ENCODE results near the gene NTM. TPM values are rescaled to one million over a fixed set of nuclear protein-coding genes. Genes with fewer than 3 reads are reported as not detected.

NTM gene
- polyA plus RNA-seq, 1 donor from 2014 or later: 39.4 TPM

DNA sequence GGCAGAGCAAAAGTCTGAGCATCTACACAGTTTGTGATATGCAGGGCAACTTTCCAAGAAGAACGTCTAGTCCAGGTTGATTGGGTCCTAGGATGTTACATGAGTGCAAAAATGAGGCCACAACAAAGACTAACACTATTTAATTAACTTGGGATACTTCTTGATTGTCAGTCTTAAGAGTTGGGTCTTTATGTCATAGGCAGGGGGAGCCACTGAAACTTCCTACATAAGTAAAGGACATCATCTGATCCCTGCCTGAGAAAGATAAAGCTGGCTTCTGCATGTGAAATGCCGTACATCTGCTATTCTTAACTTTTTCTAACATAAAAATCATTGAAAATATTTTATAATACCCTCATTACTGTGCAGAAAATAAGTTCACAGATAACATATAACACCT, 525.5 kb downstream of the NTM start:
- H4K20me1 ChIP-seq (ENCODE audit: insufficient read depth): no peaks in the 10 kb centered on the region
- no peaks in the 10 kb centered on the region for H3K9me2 ChIP-seq (ENCODE audit: insufficient read depth, low read length)
- H3K9me3 ChIP-seq (ENCODE audit: low read length): no peaks in the 10 kb centered on the region
- peaks cover 4% of the 10 kb centered on the region for H3F3A ChIP-seq (ENCODE audit: insufficient read depth, low read length, poor library complexity, severe bottlenecking)
- H3K9ac ChIP-seq (ENCODE audit: low read length): no peak overlapping the region
- no peak overlapping the region for H2AFZ ChIP-seq (ENCODE audit: low read depth, low read length)
- no peaks in the 10 kb centered on the region for H3K79me2 ChIP-seq (replicated peaks; ENCODE audit: insufficient read depth, low read length)
- no peaks in the 10 kb centered on the region for H3K36me3 ChIP-seq (ENCODE audit: insufficient read depth, low read length)
- no peaks in the 10 kb centered on the region for H3K27me3 ChIP-seq (ENCODE audit: insufficient read depth, low read depth, low read length)
- no peak overlapping the region for H3K27ac ChIP-seq (ENCODE audit: low read length)
- no peak overlapping the region for H3K4me3 ChIP-seq (ENCODE audit: low read length)
- H3K4me2 ChIP-seq (ENCODE audit: low read length): no peak overlapping the region
- TF ChIP-seq RAD21 (conservative IDR thresholded peaks at IDR 0.05): no peak
- TF ChIP-seq, protein P1, sequence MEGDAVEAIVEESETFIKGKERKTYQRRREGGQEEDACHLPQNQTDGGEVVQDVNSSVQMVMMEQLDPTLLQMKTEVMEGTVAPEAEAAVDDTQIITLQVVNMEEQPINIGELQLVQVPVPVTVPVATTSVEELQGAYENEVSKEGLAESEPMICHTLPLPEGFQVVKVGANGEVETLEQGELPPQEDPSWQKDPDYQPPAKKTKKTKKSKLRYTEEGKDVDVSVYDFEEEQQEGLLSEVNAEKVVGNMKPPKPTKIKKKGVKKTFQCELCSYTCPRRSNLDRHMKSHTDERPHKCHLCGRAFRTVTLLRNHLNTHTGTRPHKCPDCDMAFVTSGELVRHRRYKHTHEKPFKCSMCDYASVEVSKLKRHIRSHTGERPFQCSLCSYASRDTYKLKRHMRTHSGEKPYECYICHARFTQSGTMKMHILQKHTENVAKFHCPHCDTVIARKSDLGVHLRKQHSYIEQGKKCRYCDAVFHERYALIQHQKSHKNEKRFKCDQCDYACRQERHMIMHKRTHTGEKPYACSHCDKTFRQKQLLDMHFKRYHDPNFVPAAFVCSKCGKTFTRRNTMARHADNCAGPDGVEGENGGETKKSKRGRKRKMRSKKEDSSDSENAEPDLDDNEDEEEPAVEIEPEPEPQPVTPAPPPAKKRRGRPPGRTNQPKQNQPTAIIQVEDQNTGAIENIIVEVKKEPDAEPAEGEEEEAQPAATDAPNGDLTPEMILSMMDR (IDR thresholded peaks at IDR 0.05; ENCODE audit: poor library complexity, severe bottlenecking): no peak
- TF ChIP-seq TAF1 (IDR thresholded peaks at IDR 0.05; ENCODE audit: low read depth): no peak
- TF ChIP-seq MXI1 (conservative IDR thresholded peaks at IDR 0.05; ENCODE audit: poor library complexity, severe bottlenecking): no peak
- TF ChIP-seq EZH2 (IDR thresholded peaks at IDR 0.05; ENCODE audit: borderline replicate concordance, insufficient read depth, low read length, poor library complexity, severe bottlenecking): no peak
- no peak for TF ChIP-seq POLR2AphosphoS5 (IDR thresholded peaks at IDR 0.05)
- no peak for TF ChIP-seq EP300 (conservative IDR thresholded peaks at IDR 0.05; ENCODE audit: poor library complexity, severe bottlenecking)
- TF ChIP-seq SMC3 (conservative IDR thresholded peaks at IDR 0.05; ENCODE audit: poor library complexity): no peak

DNA sequence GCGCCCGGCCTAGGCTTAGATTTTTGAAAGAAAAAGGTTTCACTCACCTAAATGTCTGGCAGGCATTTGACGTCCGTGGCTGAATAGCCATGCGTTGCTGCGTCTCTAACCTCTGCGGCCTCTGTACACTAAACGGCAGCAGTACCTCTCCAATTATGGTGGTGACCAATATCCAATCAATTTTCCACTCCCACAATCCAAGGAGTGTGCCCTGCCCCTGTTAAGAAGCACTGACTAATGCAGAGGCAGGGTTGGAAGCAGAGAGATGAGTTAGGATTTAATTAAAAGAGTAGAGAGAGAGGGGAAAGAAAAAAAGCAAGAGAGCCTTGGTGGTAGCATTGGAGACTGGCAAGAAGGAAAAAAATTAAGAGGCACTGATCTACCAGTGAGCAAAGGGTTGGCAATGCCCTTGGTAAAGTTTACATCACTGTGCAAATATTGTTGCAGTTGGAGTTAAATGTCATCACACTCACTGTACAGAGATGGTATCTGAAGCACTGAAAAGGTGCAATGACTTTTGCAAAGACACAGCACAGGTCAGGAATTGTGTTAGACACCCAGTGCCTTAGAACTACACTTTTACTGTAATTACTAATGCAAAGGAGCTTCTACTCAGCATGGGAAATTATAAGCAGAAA, 526.7 kb downstream of the NTM start:
- no peaks in the 10 kb centered on the region for H3K36me3 ChIP-seq (ENCODE audit: insufficient read depth, low read length)
- no peaks in the 10 kb centered on the region for H4K20me1 ChIP-seq (ENCODE audit: insufficient read depth)
- H3K9ac ChIP-seq (ENCODE audit: low read length): no peak overlapping the region
- H3F3A ChIP-seq (ENCODE audit: insufficient read depth, low read length, poor library complexity, severe bottlenecking): peaks cover 4% of the 10 kb centered on the region
- no peaks in the 10 kb centered on the region for H3K9me3 ChIP-seq (ENCODE audit: low read length)
- no peaks in the 10 kb centered on the region for H3K79me2 ChIP-seq (replicated peaks; ENCODE audit: insufficient read depth, low read length)
- no peaks in the 10 kb centered on the region for H3K27me3 ChIP-seq (ENCODE audit: insufficient read depth, low read depth, low read length)
- no peaks in the 10 kb centered on the region for H3K9me2 ChIP-seq (ENCODE audit: insufficient read depth, low read length)
- H3K4me3 ChIP-seq (ENCODE audit: low read length): no peak overlapping the region
- H3K4me2 ChIP-seq (ENCODE audit: low read length): no peak overlapping the region
- no peak overlapping the region for H2AFZ ChIP-seq (ENCODE audit: low read depth, low read length)
- H3K27ac ChIP-seq (ENCODE audit: low read length): no peak overlapping the region
- TF ChIP-seq RAD21 (conservative IDR thresholded peaks at IDR 0.05) (no peak), MXI1 (conservative IDR thresholded peaks at IDR 0.05; ENCODE audit: poor library complexity, severe bottlenecking) (no peak), POLR2AphosphoS5 (IDR thresholded peaks at IDR 0.05) (no peak), TAF1 (IDR thresholded peaks at IDR 0.05; ENCODE audit: low read depth) (no peak), SMC3 (conservative IDR thresholded peaks at IDR 0.05; ENCODE audit: poor library complexity) (no peak), EP300 (conservative IDR thresholded peaks at IDR 0.05; ENCODE audit: poor library complexity, severe bottlenecking) (no peak)
- TF ChIP-seq, protein P1 (IDR thresholded peaks at IDR 0.05; ENCODE audit: poor library complexity, severe bottlenecking): no peak
- TF ChIP-seq, protein P2, sequence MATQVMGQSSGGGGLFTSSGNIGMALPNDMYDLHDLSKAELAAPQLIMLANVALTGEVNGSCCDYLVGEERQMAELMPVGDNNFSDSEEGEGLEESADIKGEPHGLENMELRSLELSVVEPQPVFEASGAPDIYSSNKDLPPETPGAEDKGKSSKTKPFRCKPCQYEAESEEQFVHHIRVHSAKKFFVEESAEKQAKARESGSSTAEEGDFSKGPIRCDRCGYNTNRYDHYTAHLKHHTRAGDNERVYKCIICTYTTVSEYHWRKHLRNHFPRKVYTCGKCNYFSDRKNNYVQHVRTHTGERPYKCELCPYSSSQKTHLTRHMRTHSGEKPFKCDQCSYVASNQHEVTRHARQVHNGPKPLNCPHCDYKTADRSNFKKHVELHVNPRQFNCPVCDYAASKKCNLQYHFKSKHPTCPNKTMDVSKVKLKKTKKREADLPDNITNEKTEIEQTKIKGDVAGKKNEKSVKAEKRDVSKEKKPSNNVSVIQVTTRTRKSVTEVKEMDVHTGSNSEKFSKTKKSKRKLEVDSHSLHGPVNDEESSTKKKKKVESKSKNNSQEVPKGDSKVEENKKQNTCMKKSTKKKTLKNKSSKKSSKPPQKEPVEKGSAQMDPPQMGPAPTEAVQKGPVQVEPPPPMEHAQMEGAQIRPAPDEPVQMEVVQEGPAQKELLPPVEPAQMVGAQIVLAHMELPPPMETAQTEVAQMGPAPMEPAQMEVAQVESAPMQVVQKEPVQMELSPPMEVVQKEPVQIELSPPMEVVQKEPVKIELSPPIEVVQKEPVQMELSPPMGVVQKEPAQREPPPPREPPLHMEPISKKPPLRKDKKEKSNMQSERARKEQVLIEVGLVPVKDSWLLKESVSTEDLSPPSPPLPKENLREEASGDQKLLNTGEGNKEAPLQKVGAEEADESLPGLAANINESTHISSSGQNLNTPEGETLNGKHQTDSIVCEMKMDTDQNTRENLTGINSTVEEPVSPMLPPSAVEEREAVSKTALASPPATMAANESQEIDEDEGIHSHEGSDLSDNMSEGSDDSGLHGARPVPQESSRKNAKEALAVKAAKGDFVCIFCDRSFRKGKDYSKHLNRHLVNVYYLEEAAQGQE (IDR thresholded peaks at IDR 0.05; ENCODE audit: borderline replicate concordance): no peak

Measured in neural cell (in vitro differentiated cells).